GM18858 (cell line): Measurements from ENCODE around the gene PDGFRB.

Experiments used
- ATAC-seq: cut with Tn5 transposase; IDR thresholded peaks from one replicate; pipeline ENCODE4 v1.9.1; 2021; ENCODE audit not compliant: unreplicated experiment

PDGFRB gene

DNA sequence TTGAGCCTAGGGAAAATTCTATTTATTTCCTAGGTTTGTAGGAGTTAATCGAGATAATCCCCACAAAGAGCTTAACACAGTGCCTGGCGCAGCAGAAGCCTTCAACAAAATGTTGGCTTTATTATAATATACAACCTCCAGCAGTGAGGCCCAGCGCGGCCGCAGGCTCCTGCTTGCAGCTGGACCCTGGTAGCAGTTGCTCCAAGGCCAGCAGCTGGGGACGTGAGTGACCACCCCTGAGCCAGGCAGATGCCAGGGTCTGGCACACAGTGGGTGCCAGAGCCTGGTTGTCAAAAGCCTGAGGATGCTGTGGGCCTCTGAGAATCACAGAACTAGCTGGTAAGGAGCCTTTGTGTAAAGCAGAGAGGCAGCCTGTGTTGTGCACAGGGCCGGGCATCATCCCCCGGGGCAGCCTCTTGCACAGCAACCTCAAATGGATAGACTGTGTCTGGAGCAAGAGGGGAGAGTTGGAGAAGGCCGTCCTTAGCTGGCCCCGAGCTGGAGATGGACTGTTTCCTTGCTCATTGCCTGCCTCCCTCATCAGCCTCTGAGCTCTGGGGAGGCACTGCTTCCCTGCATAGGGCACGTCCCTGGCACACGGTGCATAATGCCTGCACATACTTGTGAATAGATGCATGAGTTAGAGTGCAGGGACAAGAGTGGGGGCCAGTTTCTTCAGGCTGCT, 86.5 kb downstream of the PDGFRB start:
- no peak for ATAC-seq

DNA sequence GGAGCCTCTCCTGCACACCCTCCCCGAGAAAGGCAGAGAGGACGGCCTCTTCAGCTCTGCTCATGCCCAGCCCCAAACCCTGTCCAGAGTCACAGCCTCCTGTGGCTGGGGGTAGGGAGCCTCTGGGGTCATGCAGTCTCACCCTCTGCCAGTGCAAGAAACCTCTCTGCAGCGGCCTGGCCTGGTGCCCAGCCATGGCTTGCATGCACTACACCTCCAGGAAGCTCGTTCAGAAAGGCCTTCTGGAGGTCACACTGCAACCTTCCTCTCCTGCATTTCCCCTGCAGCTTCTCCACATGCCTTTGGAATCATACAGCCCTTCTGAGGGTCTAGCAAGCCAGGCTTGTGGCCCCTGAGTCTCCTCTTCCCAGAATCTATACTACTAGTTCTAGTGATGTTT, 87.2 kb downstream of the PDGFRB start:
- no peak for ATAC-seq

DNA sequence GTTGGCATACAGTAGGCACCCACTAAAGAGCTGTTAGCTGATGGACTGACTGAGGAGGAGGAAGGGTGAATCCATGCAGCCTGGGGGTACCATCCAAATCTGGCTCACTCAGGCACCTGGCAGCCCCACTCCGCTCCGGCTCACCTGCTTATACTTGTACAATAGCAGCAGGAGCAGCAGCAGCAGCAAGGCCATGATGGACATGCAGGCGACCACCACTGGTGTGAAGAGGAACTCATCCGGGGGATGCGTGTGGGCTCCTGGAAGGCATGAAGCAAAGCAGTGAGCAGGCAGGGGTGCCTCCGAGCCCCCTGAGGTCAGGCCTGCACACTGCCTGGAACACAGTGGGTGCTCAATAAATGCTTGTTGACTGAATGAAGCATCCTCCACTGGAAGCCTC, 87.6 kb downstream of the PDGFRB start:
- ATAC-seq: no peak

DNA sequence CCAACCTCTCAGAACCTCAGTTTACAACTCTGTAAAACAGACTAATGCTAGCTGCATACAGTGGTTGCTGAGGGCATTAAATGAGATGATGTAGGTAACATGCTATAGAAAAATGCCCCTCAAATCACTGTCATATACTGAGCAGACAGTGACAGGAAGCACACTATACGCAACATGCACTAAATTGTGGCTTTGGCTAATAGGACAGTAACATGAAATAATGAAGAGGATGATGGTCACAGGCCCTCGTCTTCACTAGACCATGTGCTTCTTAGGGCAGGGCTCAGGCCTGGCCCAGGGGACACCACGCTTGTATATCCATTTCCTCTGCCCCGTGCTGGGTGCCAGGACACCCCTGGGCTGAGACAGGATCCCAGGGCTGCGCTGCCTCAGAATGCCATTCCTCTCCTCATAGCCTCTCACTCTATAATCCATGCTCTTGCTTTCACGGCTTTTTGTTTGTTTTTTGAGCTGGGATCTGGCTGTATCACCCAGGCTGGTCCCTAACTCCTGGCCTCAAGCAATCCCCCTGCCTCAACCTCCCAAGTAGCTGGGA, 88.2 kb downstream of the PDGFRB start:
- ATAC-seq: no peak

DNA sequence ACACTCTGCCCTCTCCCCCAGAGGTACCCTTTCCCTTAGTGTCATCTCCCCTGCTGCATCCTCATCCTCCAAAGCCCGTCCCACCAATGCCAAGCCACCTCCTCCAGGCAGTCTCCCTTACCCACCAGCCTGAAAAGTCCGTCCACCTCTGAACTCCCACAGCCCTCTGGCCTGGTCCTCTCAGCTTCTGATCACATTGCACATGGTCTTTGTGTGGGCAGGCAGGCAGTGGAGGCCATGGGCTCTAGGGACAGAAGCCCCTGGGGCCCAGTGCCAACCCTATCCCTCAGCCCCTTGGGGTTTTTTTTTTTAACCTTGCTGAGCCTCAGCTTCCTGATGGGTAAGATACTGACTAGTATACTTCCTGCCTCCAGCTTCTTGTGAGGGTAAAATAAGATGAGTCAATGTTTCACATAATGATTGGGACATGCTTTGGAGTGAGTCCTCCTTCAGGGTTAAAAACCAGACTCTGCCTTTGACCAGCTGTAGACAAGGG, 88.7 kb downstream of the PDGFRB start:
- peak; percentile 58 for ATAC-seq

DNA sequence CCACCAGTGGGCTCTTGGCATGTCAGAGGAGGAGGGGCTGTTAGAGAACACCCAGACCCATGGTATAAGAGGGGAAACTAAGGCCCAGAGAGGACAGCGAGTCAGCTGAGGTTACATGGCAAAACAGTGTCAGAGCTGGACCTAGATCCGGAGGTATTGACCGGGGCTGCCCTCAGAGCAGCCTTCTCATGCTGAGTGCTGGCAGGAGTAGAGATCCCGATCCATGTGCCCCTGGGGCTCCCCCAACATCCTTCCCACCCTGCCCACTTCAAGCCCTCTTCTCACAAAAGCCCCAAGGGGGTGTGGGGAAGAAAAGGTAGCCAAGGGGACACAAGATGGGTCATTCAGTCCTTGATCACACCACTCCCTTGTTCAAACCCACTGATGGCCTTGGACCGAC, 89.2 kb downstream of the PDGFRB start:
- ATAC-seq: no peak

DNA sequence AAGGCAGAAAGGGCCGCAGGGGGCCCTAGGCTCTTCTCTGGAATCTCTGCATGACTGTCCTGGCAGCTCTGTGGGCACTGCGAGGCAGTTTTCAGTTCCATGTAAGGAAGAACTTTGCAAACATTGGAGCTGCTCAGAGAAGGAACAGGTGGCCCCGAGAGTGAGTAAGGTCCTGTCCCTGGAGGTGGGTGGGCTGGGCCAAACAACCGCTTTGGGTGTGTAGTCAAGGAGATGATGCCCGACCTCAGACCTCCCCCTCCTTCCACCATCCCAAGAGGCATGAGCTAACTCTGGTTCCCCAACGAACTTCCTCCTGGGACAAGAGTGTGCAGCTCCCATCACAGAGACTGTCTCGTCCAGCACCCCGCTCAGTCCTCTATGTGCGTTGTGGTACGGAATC, 89.8 kb downstream of the PDGFRB start:
- no peak for ATAC-seq

DNA sequence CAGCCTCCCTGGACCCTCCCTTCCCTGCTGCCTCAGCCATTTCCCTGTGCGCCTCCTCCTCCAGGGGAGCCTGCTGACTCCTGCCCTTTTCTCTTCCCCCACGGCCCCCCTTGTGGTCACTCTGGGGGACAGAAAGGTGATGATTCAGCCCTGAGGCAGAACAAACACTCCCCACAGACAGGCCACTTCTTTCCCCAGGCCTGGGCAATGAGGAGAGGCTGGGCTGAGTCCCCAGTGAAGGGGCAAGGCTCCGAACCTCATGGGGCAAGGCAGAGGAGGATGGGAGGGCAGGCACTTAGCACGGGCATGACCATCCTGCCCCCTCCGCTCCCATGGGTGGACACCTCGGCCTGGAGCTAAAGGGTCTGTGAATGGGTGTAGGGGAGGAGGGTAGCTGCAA, 90.3 kb downstream of the PDGFRB start:
- no peak for ATAC-seq

DNA sequence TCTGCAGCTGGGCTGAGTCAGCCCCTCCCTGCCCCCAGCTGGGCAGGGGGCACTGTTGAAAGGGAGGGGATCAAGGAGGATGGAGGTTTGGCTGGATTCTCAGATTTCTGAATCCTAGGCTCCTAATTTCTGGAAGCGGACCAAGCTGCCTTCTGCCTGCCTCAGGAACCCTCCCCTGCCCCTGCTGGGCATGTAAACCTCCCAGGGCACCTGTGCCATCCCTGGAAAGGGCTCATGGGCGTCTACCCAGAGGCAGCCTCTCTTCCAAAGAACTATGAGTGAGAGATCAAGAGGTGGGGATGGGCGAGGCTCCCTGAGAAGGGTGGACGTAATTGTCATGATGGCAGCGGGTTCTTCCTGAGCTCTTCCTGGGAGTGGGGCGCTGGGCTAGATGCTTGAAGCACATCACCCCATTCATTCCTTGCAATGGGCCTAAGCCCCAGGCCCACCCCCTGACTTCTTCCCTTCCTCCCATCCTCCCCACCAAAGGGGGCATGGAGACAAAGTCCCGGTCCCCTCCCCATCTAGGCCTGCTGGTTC, 90.9 kb downstream of the PDGFRB start:
- ATAC-seq: no peak
